ENCODE data around the gene CREB3L4.

DNA sequence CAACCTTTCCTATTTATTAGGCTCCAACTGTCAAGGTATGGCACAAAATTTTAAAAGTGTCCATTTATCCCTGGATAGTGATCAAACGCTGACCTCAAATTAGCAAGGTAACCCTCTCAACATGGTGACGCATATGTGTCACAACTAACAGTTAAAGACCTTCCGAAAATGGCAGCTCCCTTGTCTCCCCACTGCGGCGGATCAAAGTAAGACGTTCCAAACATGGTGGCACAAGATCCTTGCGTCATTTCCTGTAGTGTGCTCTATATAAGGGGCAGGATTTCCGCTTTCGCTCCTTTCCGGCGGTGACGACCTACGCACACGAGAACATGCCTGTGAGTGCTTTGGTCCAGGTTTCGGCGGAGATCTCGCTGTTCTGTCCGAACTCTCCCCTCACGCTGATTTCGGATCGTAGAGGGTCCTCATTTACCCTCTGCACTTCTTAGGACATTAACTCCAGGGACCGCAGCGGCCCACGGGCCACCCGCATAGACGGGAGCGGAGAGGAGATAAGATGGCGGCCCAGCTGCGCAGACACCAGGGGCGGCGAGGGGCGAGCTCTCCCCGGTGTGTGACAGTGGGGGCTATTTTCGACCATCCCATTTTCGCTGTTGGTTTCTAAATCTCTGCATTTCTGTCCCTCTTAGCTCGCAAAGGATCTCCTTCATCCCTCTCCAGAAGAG, 22.9 kb downstream of the CREB3L4 start, which contains the start of gene RPS27:
- TF ChIP-seq, protein P1, sequence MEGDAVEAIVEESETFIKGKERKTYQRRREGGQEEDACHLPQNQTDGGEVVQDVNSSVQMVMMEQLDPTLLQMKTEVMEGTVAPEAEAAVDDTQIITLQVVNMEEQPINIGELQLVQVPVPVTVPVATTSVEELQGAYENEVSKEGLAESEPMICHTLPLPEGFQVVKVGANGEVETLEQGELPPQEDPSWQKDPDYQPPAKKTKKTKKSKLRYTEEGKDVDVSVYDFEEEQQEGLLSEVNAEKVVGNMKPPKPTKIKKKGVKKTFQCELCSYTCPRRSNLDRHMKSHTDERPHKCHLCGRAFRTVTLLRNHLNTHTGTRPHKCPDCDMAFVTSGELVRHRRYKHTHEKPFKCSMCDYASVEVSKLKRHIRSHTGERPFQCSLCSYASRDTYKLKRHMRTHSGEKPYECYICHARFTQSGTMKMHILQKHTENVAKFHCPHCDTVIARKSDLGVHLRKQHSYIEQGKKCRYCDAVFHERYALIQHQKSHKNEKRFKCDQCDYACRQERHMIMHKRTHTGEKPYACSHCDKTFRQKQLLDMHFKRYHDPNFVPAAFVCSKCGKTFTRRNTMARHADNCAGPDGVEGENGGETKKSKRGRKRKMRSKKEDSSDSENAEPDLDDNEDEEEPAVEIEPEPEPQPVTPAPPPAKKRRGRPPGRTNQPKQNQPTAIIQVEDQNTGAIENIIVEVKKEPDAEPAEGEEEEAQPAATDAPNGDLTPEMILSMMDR (conservative IDR thresholded peaks at IDR 0.05; ENCODE audit: low read length): no peak
- TF ChIP-seq EZH2phosphoT487 (IDR thresholded peaks at IDR 0.05; ENCODE audit: borderline replicate concordance, low read depth, low read length): no peak

Data from OCI-LY7 (cell line).